ENCODE data around the gene PBX3.

GRCh38 chr9:126000256-126000655 lies 253.1 kb downstream of the PBX3 start:
- TF ChIP-seq, protein P1, sequence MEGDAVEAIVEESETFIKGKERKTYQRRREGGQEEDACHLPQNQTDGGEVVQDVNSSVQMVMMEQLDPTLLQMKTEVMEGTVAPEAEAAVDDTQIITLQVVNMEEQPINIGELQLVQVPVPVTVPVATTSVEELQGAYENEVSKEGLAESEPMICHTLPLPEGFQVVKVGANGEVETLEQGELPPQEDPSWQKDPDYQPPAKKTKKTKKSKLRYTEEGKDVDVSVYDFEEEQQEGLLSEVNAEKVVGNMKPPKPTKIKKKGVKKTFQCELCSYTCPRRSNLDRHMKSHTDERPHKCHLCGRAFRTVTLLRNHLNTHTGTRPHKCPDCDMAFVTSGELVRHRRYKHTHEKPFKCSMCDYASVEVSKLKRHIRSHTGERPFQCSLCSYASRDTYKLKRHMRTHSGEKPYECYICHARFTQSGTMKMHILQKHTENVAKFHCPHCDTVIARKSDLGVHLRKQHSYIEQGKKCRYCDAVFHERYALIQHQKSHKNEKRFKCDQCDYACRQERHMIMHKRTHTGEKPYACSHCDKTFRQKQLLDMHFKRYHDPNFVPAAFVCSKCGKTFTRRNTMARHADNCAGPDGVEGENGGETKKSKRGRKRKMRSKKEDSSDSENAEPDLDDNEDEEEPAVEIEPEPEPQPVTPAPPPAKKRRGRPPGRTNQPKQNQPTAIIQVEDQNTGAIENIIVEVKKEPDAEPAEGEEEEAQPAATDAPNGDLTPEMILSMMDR (conservative IDR thresholded peaks at IDR 0.05; ENCODE audit: low read depth, low read length) = no peak
- no peak for TF ChIP-seq EZH2 (IDR thresholded peaks at IDR 0.05; ENCODE audit: borderline replicate concordance, low read depth, low read length, poor library complexity, severe bottlenecking)
